ENCODE measurements around the gene ZNF501.

The ZNF501 gene

GRCh38 chr3:44687898-44688297, 41.5 kb upstream of the ZNF501 start:
- H3K27me3 ChIP-seq (ENCODE audit: insufficient read depth, poor library complexity, severe bottlenecking), result no peaks in the 10 kb centered on the region
- H3K4me3 ChIP-seq (ENCODE audit: severe bottlenecking), result no peak overlapping the region
- no peak for ATAC-seq (ENCODE audit: low read depth)
- DNase-seq (ENCODE audit: low spot score), result no peak
- no peak for TF ChIP-seq CTCF (IDR thresholded peaks at IDR 0.05; ENCODE audit: poor library complexity, severe bottlenecking)
- no peak overlapping the region for H3K27ac ChIP-seq (ENCODE audit: poor library complexity, severe bottlenecking)
- H3K4me1 ChIP-seq (ENCODE audit: insufficient read depth, poor library complexity, severe bottlenecking), result peaks cover 3% of the 10 kb centered on the region
- H3K9me3 ChIP-seq (ENCODE audit: severe bottlenecking), result peaks cover 2% of the 10 kb centered on the region
- no peaks in the 10 kb centered on the region; the same call in 1 of the 2 replicates for H3K36me3 ChIP-seq (ENCODE audit: low read depth)

GRCh38 chr3:44712455-44713075, 16.9 kb upstream of the ZNF501 start, which contains the start of gene ZNF502:
ZNF502 (plus strand) TSS chr3:44712660; CDS start chr3:44720262, 7,602 bp downstream.
- TF ChIP-seq CTCF (IDR thresholded peaks at IDR 0.05; ENCODE audit: poor library complexity, severe bottlenecking), result peak; percentile 30
- H3K36me3 ChIP-seq (ENCODE audit: low read depth), result peaks cover 12% of the 10 kb centered on the region
- H3K4me1 ChIP-seq (ENCODE audit: insufficient read depth, poor library complexity, severe bottlenecking), result no peaks in the 10 kb centered on the region
- peak within 1 kb of the TSS; percentile 5 for H3K27ac ChIP-seq (ENCODE audit: poor library complexity, severe bottlenecking)
- H3K27me3 ChIP-seq (ENCODE audit: insufficient read depth, poor library complexity, severe bottlenecking), result no peaks in the 10 kb centered on the region
- H3K4me3 ChIP-seq (ENCODE audit: severe bottlenecking), result peak within 1 kb of the TSS; percentile 64
- peak; percentile 72 for DNase-seq (ENCODE audit: low spot score)
- H3K9me3 ChIP-seq (ENCODE audit: severe bottlenecking), result peaks cover 11% of the 10 kb centered on the region
- ATAC-seq (ENCODE audit: low read depth), result peak; percentile 95

GRCh38 chr3:44721231-44722102, 8.0 kb upstream of the ZNF501 start:
- Histone ChIP-seq H3K27me3 (ENCODE audit: insufficient read depth, poor library complexity, severe bottlenecking) (no peaks in the 10 kb centered on the region), H3K9me3 (ENCODE audit: severe bottlenecking) (peaks cover 52% of the 10 kb centered on the region), H3K27ac (ENCODE audit: poor library complexity, severe bottlenecking) (no peak overlapping the region), H3K36me3 (ENCODE audit: low read depth) (peaks cover 44% of the 10 kb centered on the region), H3K4me1 (ENCODE audit: insufficient read depth, poor library complexity, severe bottlenecking) (no peaks in the 10 kb centered on the region), H3K4me3 (ENCODE audit: severe bottlenecking) (no peak overlapping the region)
- TF ChIP-seq CTCF (IDR thresholded peaks at IDR 0.05; ENCODE audit: poor library complexity, severe bottlenecking), result no peak
- ATAC-seq (ENCODE audit: low read depth) (no peak), DNase-seq (ENCODE audit: low spot score) (no peak)

- Histone ChIP-seq H3K9me3 (ENCODE audit: severe bottlenecking) (peaks cover 52% of the 10 kb centered on the region), H3K36me3 (ENCODE audit: low read depth) (peaks cover 44% of the 10 kb centered on the region), H3K4me1 (ENCODE audit: insufficient read depth, poor library complexity, severe bottlenecking) (no peaks in the 10 kb centered on the region), H3K27ac (ENCODE audit: poor library complexity, severe bottlenecking) (no peak overlapping the region), H3K27me3 (ENCODE audit: insufficient read depth, poor library complexity, severe bottlenecking) (no peaks in the 10 kb centered on the region), H3K4me3 (ENCODE audit: severe bottlenecking) (no peak overlapping the region)
- no peak for TF ChIP-seq CTCF (IDR thresholded peaks at IDR 0.05; ENCODE audit: poor library complexity, severe bottlenecking)
- ATAC-seq (ENCODE audit: low read depth), result no peak
- DNase-seq (ENCODE audit: low spot score), result no peak
Measured at GRCh38 chr3:44722103-44722401, 7.4 kb upstream of the ZNF501 start.

Measured in RWPE2 (cell line).